AML-193 (cell line): Measurements from ENCODE around the gene SEBOX.

Experiments used
- DNase-seq, 2 experiments: peaks; one replicate each; lab custom pipeline; 2025; lab: John Stamatoyannopoulos, UW

Gene SEBOX

GRCh38 chr17:28364665-28365363 lies at the start of gene SEBOX:
TSS of gene SEBOX (minus strand) at chr17:28365199. CDS start at chr17:28365151, 48 bp downstream.
- no peak for DNase-seq

GRCh38 chr17:28413804-28414203 lies 48.8 kb upstream of the SEBOX start:
- DNase-seq = no peak

GRCh38 chr17:28412099-28412498 lies 47.1 kb upstream of the SEBOX start:
- DNase-seq = no peak

- DNase-seq = no peak
These were observed 42.9 kb upstream of the SEBOX start for GRCh38 chr17:28407974-28408306.

- no peak for DNase-seq
These were observed 42.4 kb upstream of the SEBOX start for GRCh38 chr17:28407130-28407973.

- DNase-seq = no peak
These were observed 41.4 kb upstream of the SEBOX start for GRCh38 chr17:28406473-28406814.

GRCh38 chr17:28405632-28406472 lies 40.9 kb upstream of the SEBOX start, which contains the start of gene SLC46A1:
TSS of gene SLC46A1 (minus strand) at chr17:28406212. CDS start at chr17:28406114, 98 bp downstream.
- no peak for DNase-seq

- DNase-seq = no peak
These were observed 40.0 kb upstream of the SEBOX start for GRCh38 chr17:28404812-28405570.

- DNase-seq = no peak
These were observed 39.4 kb upstream of the SEBOX start for GRCh38 chr17:28404461-28404811.

- no peak for DNase-seq
These were observed 39.0 kb upstream of the SEBOX start for GRCh38 chr17:28404007-28404406.

- no peak for DNase-seq
These were observed 37.8 kb upstream of the SEBOX start for GRCh38 chr17:28402844-28403243.

- DNase-seq = no peak
These were observed 37.2 kb upstream of the SEBOX start for GRCh38 chr17:28402224-28402630.

- no peak for DNase-seq
These were observed 34.8 kb upstream of the SEBOX start for GRCh38 chr17:28399808-28400207.

- no peak for DNase-seq
These were observed 33.4 kb upstream of the SEBOX start for GRCh38 chr17:28398280-28398981.

- no peak for DNase-seq
These were observed 32.8 kb upstream of the SEBOX start for GRCh38 chr17:28397687-28398279.

GRCh38 chr17:28397275-28397674 lies 32.3 kb upstream of the SEBOX start:
- no peak for DNase-seq

- no peak for DNase-seq
These were observed 31.7 kb upstream of the SEBOX start for GRCh38 chr17:28396635-28397239.

- DNase-seq = no peak
These were observed 31.0 kb upstream of the SEBOX start for GRCh38 chr17:28395968-28396367.

GRCh38 chr17:28395426-28395825 lies 30.4 kb upstream of the SEBOX start:
- DNase-seq = no peak

- DNase-seq = no peak
These were observed 29.5 kb upstream of the SEBOX start for GRCh38 chr17:28394337-28395116.
